Colonic mucosa (tissue), 4 donors: ENCODE measurements around the gene PANK4. TPM values are rescaled to one million over a fixed set of nuclear protein-coding genes. Genes with fewer than 3 reads are reported as not detected.

Experiments used
- DNase-seq: peaks from one replicate; pipeline ENCODE4 v3.0.0-alpha.2; 2020
- H3K27ac ChIP-seq: fragments of 200-600 bp; one replicate; pipeline ENCODE4 v1.8.0; 2021
- H3K27me3 ChIP-seq: fragments of 200-600 bp; one replicate; pipeline ENCODE4 v1.8.0; 2021
- H3K36me3 ChIP-seq: fragments of 200-600 bp; one replicate; pipeline ENCODE4 v1.8.0; 2021
- H3K4me1 ChIP-seq: fragments of 200-600 bp; one replicate; pipeline ENCODE4 v1.8.0; 2021; ENCODE audit warnings: mild to moderate bottlenecking
- H3K4me3 ChIP-seq: fragments of 200-600 bp; one replicate; pipeline ENCODE4 v1.8.0; 2021
- H3K9ac ChIP-seq, 2 donors: one replicate each; pipeline ENCODE4 v1.7.0; 2013; ENCODE audit warnings: control low read depth in 2 of 2, low read depth in 2 of 2, low read length in 2 of 2
- H3K9me3 ChIP-seq: fragments of 200-600 bp; one replicate; pipeline ENCODE4 v1.8.0; 2021
- intact Hi-C: fragments of 100-400 bp; cut with DNase I; formaldehyde crosslinking; loops from one replicate; pipeline ENCODE4 v1.14.1; 2022
- total RNA-seq, 2 donors: library from RNA; stranded (reverse); fragmentation: NEBNext Ultra II Directional in 1 of 2; extraction: Animal tissue kit (Norgen Biotek cat#: 25700) in 1 of 2; gene quantifications; one replicate each; pipeline ENCODE4 v1.2.1, GENCODE V29; 2021
- TF ChIP-seq, protein P1 (sequence below): fragments of 200-600 bp; IDR thresholded peaks from one replicate; pipeline ENCODE4 v1.8.0; 2022; ENCODE audit warnings: antibody characterized with exemption, mild to moderate bottlenecking
- donor health status: healthy.
- donor health status: DM: no; HTN: no; CAD: no.
- donor health status: DM: no; HTN: no; CAD: no.

PANK4 gene
- total RNA-seq, 2 donors from 2014 or later, result 27.0 to 42.0 TPM

DNA sequence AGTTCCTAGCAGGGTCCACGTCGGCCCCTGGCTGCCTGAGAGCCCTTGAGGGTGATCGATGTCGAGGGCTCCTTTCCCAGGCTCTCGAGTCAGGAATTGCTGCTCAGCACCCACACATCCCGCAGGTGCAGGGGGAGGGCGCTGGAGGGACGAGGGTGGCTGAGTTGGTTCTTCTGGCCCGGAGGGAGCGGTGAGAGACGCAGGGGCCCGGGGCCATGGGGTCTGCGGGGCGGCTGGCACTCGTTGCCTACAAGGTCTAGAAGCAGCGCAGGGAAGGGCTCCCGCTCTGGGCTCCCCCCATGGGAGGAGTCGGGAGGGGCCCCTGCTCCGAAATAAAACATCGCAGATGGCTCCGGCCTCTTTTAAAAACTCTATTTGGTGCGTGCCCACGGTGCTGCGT, 18.2 kb downstream of the PANK4 start:
- H3K9me3 ChIP-seq, result no peaks in the 10 kb centered on the region
- H3K9ac ChIP-seq, result no peak overlapping the region
- H3K4me3 ChIP-seq, result no peak overlapping the region
- peaks cover 25% of the 10 kb centered on the region for H3K27me3 ChIP-seq
- TF ChIP-seq, protein P1, sequence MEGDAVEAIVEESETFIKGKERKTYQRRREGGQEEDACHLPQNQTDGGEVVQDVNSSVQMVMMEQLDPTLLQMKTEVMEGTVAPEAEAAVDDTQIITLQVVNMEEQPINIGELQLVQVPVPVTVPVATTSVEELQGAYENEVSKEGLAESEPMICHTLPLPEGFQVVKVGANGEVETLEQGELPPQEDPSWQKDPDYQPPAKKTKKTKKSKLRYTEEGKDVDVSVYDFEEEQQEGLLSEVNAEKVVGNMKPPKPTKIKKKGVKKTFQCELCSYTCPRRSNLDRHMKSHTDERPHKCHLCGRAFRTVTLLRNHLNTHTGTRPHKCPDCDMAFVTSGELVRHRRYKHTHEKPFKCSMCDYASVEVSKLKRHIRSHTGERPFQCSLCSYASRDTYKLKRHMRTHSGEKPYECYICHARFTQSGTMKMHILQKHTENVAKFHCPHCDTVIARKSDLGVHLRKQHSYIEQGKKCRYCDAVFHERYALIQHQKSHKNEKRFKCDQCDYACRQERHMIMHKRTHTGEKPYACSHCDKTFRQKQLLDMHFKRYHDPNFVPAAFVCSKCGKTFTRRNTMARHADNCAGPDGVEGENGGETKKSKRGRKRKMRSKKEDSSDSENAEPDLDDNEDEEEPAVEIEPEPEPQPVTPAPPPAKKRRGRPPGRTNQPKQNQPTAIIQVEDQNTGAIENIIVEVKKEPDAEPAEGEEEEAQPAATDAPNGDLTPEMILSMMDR, result no peak
- no peaks in the 10 kb centered on the region for H3K4me1 ChIP-seq
- no peak overlapping the region for H3K27ac ChIP-seq
- H3K36me3 ChIP-seq, result peaks cover 29% of the 10 kb centered on the region
- intact Hi-C loops, result no loop called here
- no peak for DNase-seq

DNA sequence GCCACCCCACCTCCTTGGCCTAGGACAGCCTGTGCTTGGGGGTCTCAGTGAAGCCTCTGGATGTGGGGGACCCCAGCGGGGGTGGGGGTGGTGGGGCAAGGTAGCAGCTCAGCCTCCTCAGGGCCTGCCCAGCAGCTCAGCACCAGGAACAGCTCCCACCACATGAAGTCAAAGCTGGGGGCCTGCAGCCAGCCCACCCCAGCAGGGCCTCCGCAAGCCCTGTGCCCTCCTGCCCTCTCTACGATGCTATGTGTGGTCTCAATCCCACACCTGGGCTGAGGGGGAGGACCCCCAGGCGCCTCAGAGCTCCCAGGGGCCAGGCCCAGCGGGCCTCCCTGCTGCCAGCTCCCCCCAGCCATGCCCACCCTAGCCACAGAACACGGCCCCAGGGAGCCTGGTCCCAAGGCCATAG, 18.6 kb downstream of the PANK4 start:
- Histone ChIP-seq H3K4me3 (no peak overlapping the region), H3K9me3 (no peaks in the 10 kb centered on the region), H3K27ac (no peak overlapping the region), H3K4me1 (no peaks in the 10 kb centered on the region), H3K36me3 (peaks cover 29% of the 10 kb centered on the region), H3K27me3 (peaks cover 27% of the 10 kb centered on the region), H3K9ac (no peak overlapping the region)
- no peak for DNase-seq
- intact Hi-C loops, result no loop called here
- TF ChIP-seq, protein P1, result no peak

DNA sequence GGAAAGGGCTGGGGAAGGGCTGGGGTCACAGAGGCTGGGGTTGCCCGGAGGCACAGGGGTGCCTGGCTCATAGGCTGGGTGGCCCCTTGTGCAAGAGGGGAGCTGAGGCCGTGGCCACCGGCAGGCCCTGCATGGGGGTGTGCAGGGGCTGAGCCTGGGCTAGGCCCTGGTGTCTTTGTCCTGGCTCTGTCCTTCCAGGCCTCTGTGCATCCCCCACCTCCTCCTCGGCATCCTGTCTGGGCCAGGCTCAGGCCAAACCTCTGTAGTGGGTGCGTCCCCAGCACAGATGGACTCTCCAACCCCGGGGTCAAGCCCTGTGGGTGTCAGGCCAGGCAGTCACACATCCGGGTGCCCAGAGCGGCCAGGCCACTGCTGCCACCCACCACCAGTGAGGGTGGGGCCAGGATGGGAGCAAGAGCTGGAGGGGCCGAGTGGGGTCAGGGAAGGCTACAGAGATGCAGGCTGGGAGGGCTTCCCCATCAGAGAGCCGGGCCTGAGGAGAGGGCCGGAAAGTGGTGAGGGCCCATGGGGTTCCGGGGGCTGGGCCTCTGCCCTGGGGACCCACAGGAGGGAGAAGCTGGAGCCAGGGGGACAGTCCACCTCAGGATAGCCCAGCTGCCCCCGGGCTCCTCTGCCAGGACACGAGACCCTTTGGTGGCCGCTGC, 19.4 kb downstream of the PANK4 start:
- TF ChIP-seq, protein P1, result no peak
- Histone ChIP-seq H3K4me3 (no peak overlapping the region), H3K27me3 (peaks cover 27% of the 10 kb centered on the region), H3K27ac (no peak overlapping the region), H3K4me1 (no peaks in the 10 kb centered on the region), H3K9me3 (no peaks in the 10 kb centered on the region), H3K36me3 (peaks cover 24% of the 10 kb centered on the region), H3K9ac (no peak overlapping the region)
- intact Hi-C loops, result no loop called here
- no peak for DNase-seq

DNA sequence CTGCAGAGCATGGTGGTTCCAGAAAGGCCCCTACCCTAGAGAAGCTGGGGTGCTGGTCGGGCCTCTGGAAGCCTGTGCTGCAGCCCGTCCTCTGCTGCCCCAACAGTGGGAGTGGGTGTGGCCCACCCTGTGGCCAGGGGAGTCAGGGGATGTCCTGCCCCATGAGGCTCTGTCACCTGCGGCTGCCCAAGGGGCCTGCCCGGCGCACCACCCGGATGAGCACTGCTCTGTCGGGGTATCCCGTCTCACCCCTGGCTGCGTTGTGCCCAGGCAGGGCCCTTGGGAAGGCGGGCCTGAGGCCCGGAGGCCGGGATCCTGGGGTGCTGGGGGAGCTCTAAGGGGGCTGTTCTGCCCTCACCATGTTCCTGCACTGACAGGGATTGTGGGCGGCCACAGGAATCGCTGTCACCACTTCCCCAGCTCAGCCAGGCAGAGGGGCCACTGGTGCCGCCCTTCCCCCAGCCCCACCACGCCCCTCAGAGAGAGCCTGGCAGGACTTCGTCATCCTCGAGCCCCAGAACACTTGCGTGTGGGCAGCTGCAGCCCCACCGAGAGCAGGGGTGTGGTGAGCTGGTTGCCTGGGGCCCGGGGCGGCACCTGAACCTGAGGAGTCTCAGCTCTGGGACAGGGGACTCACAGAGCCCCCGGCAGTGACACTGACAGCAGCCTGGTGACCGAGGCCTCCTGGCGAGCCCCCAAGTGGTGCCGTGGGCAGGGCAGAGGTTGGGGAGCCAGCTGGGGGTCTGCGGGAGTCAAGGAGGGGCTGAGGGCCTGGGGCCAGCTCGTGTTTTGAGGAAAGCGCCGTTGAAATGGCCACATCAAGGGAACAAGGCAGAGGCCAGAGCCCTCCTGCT, 20.2 kb downstream of the PANK4 start:
- H3K4me1 ChIP-seq, result no peaks in the 10 kb centered on the region
- H3K27me3 ChIP-seq, result peaks cover 27% of the 10 kb centered on the region
- intact Hi-C loops, result no loop called here
- H3K9ac ChIP-seq, result no peak overlapping the region
- no peak for DNase-seq
- no peak overlapping the region for H3K27ac ChIP-seq
- no peak overlapping the region for H3K4me3 ChIP-seq
- TF ChIP-seq, protein P1, result no peak
- H3K9me3 ChIP-seq, result no peaks in the 10 kb centered on the region
- peaks cover 16% of the 10 kb centered on the region for H3K36me3 ChIP-seq

DNA sequence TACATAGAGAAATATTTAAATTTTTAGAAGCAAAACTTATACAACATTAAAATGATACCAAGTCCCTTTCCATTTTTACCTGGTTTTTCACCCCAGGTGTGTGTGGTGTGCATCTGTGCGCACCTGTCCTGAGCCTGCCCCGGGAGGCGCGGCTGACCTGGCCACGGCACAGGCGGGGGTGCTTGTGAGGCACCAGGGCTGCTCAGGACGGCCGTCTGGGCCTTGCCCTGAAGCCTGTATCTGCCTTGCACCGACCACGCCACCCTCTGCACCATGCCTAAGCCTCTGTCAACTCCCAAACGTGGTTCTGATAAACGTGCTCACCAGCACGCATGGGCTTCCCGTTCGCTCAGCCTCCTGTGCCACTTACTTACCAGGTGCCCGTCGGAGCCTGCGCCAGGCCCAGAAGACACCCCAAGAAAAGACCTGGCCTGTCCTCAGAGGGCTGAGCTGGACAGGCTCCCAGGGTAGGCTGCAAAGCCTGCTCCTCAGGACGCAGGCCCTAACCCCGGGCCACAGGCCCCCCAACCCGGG, 20.9 kb downstream of the PANK4 start:
- intact Hi-C loops, result no loop called here
- Histone ChIP-seq H3K27ac (no peak overlapping the region), H3K9ac (no peak overlapping the region), H3K4me1 (no peaks in the 10 kb centered on the region), H3K36me3 (peaks cover 11% of the 10 kb centered on the region), H3K9me3 (no peaks in the 10 kb centered on the region), H3K4me3 (no peak overlapping the region), H3K27me3 (peaks cover 27% of the 10 kb centered on the region)
- TF ChIP-seq, protein P1, result no peak
- no peak for DNase-seq
